Nephron (organoid): ENCODE data around the gene PSPC1.
A peak's percentile ranks its signal among the peaks of the same experiment; 100 is the strongest.
"Not testable (repeated sequence)": the region's sequence is repeated elsewhere in the genome, so short reads cannot be mapped to it uniquely, and the experiment has no call there.

Experiments used
- H3K27ac Mint-ChIP-seq, 3 experiments: 2 replicates each; pipeline ENCODE4 v1.8.0; 2020; ENCODE audit warnings: mixed read lengths in 3 of 3, mild to moderate bottlenecking in 2 of 3, moderate library complexity in 1 of 3
- H3K27me3 Mint-ChIP-seq: 2 replicates; pipeline ENCODE4 v1.8.0; 2021; ENCODE audit warnings: low read depth, mild to moderate bottlenecking, moderate library complexity, mixed read lengths
- H3K36me3 Mint-ChIP-seq: 2 replicates; pipeline ENCODE4 v1.8.0; 2020; ENCODE audit warnings: low read depth, mixed read lengths
- H3K4me1 Mint-ChIP-seq: 2 replicates; pipeline ENCODE4 v1.8.0; 2020; ENCODE audit warnings: mixed read lengths
- H3K4me3 Mint-ChIP-seq, 3 experiments: 2 replicates each; pipeline ENCODE4 v1.8.0; 2020; ENCODE audit warnings: mild to moderate bottlenecking in 3 of 3, mixed read lengths in 3 of 3, moderate library complexity in 2 of 3
- H3K9me3 Mint-ChIP-seq: 2 replicates; pipeline ENCODE4 v1.8.0; 2020; ENCODE audit warnings: mixed read lengths
- CTCF ChIP-seq, 3 experiments: fragments of 200-600 bp; sonication (generic); IDR thresholded peaks; one replicate each; pipeline ENCODE4 v1.5.0; 2021; ENCODE audit warnings: antibody characterized with exemption in 3 of 3; ENCODE audit not compliant: unreplicated experiment in 3 of 3

PSPC1 gene

DNA sequence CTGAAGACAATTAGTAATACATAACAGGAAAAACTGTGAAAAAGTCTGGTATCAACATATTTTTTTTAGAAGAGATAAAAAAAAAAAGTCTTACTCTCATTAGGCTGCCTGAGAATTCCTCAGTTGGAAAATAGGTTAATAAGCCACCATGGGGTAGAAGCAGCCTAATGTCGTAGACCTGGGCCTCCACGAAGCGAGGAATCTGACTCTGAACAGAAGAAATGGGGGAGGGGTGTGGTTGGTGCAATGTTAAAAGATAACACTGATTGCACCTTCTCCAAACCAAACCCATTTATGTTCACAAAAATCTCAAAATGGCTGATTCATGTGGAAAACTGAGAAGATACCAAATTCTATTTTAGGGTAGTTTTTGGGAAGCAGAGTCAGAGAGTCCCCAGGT is 86.9 kb downstream of the PSPC1 start:
- Mint-ChIP-seq H3K4me3 (no peak overlapping the region), H3K9me3 (no peaks in the 10 kb centered on the region), H3K36me3 (peaks cover 24% of the 10 kb centered on the region), H3K4me1 (peaks cover 4% of the 10 kb centered on the region), H3K27ac (no peak overlapping the region), H3K27me3 (no peaks in the 10 kb centered on the region)
- TF ChIP-seq CTCF (IDR thresholded peaks at IDR 0.05; ENCODE audit: unreplicated experiment in 3 of 3), result no peak

- Mint-ChIP-seq H3K4me3 (no peak overlapping the region), H3K9me3 (no peaks in the 10 kb centered on the region), H3K4me1 (peaks cover 4% of the 10 kb centered on the region), H3K36me3 (peaks cover 27% of the 10 kb centered on the region), H3K27ac (no peak overlapping the region), H3K27me3 (no peaks in the 10 kb centered on the region)
- no peak for TF ChIP-seq CTCF (IDR thresholded peaks at IDR 0.05; ENCODE audit: unreplicated experiment in 3 of 3)
Observed at GRCh38 chr13:19695428-19695827, 87.3 kb downstream of the PSPC1 start.

DNA sequence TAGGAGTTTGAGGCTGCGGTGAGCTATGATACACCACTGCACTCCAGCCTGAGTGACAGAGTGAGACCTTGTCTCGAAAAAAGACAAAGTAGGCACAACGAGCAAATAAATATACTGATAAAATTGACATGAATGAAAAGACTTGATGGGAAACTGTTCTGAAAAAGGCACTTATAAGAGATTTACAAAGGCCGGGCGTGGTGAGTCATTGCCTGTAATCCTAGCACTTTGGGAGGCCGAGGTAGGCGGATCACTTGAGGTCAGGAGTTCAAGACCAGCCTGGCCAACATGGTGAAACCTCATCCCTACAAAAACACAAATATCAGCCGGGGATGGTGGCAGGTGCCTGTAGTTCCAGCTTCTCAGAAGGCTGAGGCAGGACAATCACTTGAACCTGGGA is 91.3 kb downstream of the PSPC1 start:
- H3K27me3 Mint-ChIP-seq, H3K4me3 Mint-ChIP-seq, H3K9me3 Mint-ChIP-seq, H3K4me1 Mint-ChIP-seq, H3K27ac Mint-ChIP-seq: not testable (repeated sequence)
- H3K36me3 Mint-ChIP-seq, result peaks cover 27% of the 10 kb centered on the region

GRCh38 chr13:19685437-19685836 is 97.3 kb downstream of the PSPC1 start:
- H3K4me1 Mint-ChIP-seq, result peaks cover 11% of the 10 kb centered on the region
- H3K27me3 Mint-ChIP-seq, result no peaks in the 10 kb centered on the region
- H3K27ac Mint-ChIP-seq, result peak overlapping the region; percentile 72 to 81 (median 80)
- no peak for TF ChIP-seq CTCF (IDR thresholded peaks at IDR 0.05; ENCODE audit: unreplicated experiment in 3 of 3)
- no peak overlapping the region for H3K4me3 Mint-ChIP-seq
- no peaks in the 10 kb centered on the region for H3K9me3 Mint-ChIP-seq
- H3K36me3 Mint-ChIP-seq, result peaks cover 4% of the 10 kb centered on the region

DNA sequence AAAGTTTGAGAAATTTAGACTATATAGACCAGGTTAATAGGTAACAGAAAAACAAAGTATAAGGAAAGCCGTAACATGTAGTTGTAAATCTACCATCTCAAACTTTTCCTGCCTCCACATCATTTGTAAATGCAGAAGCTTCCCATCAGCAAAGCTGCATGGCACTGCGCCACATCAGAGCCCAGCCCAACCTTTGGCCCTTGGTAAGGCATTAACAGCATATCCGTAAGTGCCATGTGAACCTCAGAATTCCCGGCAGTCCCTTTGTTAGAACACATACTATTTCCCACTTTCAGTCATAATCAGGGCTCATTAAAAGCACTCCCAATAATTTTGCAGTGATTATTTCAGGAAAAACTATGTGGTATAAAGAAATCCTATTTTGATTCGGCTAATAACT is 97.7 kb downstream of the PSPC1 start:
- Mint-ChIP-seq H3K27ac (peak overlapping the region; percentile 72 to 81 (median 80)), H3K27me3 (no peaks in the 10 kb centered on the region), H3K9me3 (no peaks in the 10 kb centered on the region), H3K4me3 (no peak overlapping the region), H3K4me1 (peaks cover 11% of the 10 kb centered on the region), H3K36me3 (peaks cover 4% of the 10 kb centered on the region)
- TF ChIP-seq CTCF (IDR thresholded peaks at IDR 0.05; ENCODE audit: unreplicated experiment in 3 of 3), result no peak

GRCh38 chr13:19681517-19681916 is 101.2 kb downstream of the PSPC1 start:
- Mint-ChIP-seq H3K36me3 (peaks cover 26% of the 10 kb centered on the region), H3K27me3 (no peaks in the 10 kb centered on the region), H3K27ac (no peak overlapping the region), H3K9me3 (no peaks in the 10 kb centered on the region), H3K4me3 (no peak overlapping the region), H3K4me1 (peaks cover 11% of the 10 kb centered on the region)
- no peak for TF ChIP-seq CTCF (IDR thresholded peaks at IDR 0.05; ENCODE audit: unreplicated experiment in 3 of 3)
